Right ventricle myocardium inferior (tissue), 1 donor: ENCODE data around the gene IPO9. TPM values are rescaled to one million over a fixed set of nuclear protein-coding genes. Genes with fewer than 3 reads are reported as not detected.
"Not testable (repeated sequence)": the region's sequence is repeated elsewhere in the genome, so short reads cannot be mapped to it uniquely, and the experiment has no call there.

Experiments
- ATAC-seq: fragments of 200-7000 bp; cut with Tn5 transposase; one replicate; pipeline ENCODE4 v1.9.1; 2020; ENCODE audit warnings: mild to moderate bottlenecking, moderate library complexity
- DNase-seq: peaks from one replicate; pipeline ENCODE4 v3.0.0; 2021; ENCODE audit errors: missing footprints
- intact Hi-C: fragments of 100-400 bp; cut with DNase I; formaldehyde crosslinking; loops from one replicate; pipeline ENCODE4 v1.11.0; 2022
- total RNA-seq: library from RNA; stranded (reverse); fragmentation: NEBNext Ultra II Directional; extraction: Animal tissue kit (Norgen Biotek cat#: 25700); gene quantifications from one replicate; pipeline ENCODE4 v1.2.1, GENCODE V29; 2021
- donor health status: DM: no; HTN: yes; CAD: no; lungs with severe emphysema.

IPO9 gene
- total RNA-seq, 1 donor from 2014 or later: 22.6 TPM

- intact Hi-C loops: loop anchor here (1.0 to 5.0 kb wide), 3 partner anchors 61 to 226 kb away; partner anchors contain the start of genes GPR37L1 and TIMM17A
- peak; percentile 88 for ATAC-seq
Observed at GRCh38 chr1:201895913-201896807, 67.2 kb downstream of the IPO9 start.

GRCh38 chr1:201896951-201897391 lies 68.0 kb downstream of the IPO9 start:
- DNase-seq: no peak
- intact Hi-C loops: loop anchor here (1.0 to 5.0 kb wide), 3 partner anchors 60 to 225 kb away; partner anchors contain the start of genes GPR37L1 and TIMM17A
- ATAC-seq: peak; percentile 59

More at GRCh38 chr1:201895913-201896807, 67.2 kb downstream of the IPO9 start:
- peak; percentile 92 for DNase-seq

- intact Hi-C loops: loop anchor here (5.0 kb wide), 2 partner anchors 59 to 224 kb away; partner anchors contain the start of genes GPR37L1 and TIMM17A
- ATAC-seq (no peak), DNase-seq (no peak)
Observed at GRCh38 chr1:201898240-201898894, 69.4 kb downstream of the IPO9 start.

GRCh38 chr1:201898992-201899391 lies 70.0 kb downstream of the IPO9 start:
- ATAC-seq: no peak
- intact Hi-C loops: loop anchor here (5.0 kb wide), 2 partner anchors 58 to 223 kb away; partner anchors contain the start of genes GPR37L1 and TIMM17A
- DNase-seq: no peak

- DNase-seq (no peak), ATAC-seq (no peak)
- intact Hi-C loops: loop anchor here (5.0 kb wide), 2 partner anchors 57 to 222 kb away; partner anchors contain the start of genes GPR37L1 and TIMM17A
Observed at GRCh38 chr1:201899683-201900429, 70.9 kb downstream of the IPO9 start.

- ATAC-seq: no peak
- intact Hi-C loops: no loop called here
- DNase-seq: no peak
Observed at GRCh38 chr1:201900476-201900875, 71.5 kb downstream of the IPO9 start.

GRCh38 chr1:201901036-201901435 lies 72.1 kb downstream of the IPO9 start:
- intact Hi-C loops, DNase-seq, ATAC-seq: not testable (repeated sequence)

- intact Hi-C loops: no loop called here
- DNase-seq: no peak
- no peak for ATAC-seq
Observed at GRCh38 chr1:201902198-201902597, 73.2 kb downstream of the IPO9 start.

GRCh38 chr1:201903135-201903534 lies 74.2 kb downstream of the IPO9 start:
- no peak for DNase-seq
- ATAC-seq: peak; percentile 27
- intact Hi-C loops: no loop called here

- ATAC-seq: peak; percentile 61
- DNase-seq: no peak
- intact Hi-C loops: no loop called here
Observed at GRCh38 chr1:201904579-201904978, 75.6 kb downstream of the IPO9 start.

- DNase-seq (no peak), ATAC-seq (no peak)
- intact Hi-C loops: no loop called here
Observed at GRCh38 chr1:201905234-201905890, 76.4 kb downstream of the IPO9 start.

- ATAC-seq (no peak), DNase-seq (no peak)
- intact Hi-C loops: no loop called here
Observed at GRCh38 chr1:201906336-201906735, 77.4 kb downstream of the IPO9 start.

GRCh38 chr1:201907621-201908020 lies 78.7 kb downstream of the IPO9 start:
- intact Hi-C loops: no loop called here
- no peak for DNase-seq
- ATAC-seq: no peak

- no peak for DNase-seq
- intact Hi-C loops: no loop called here
- no peak for ATAC-seq
Observed at GRCh38 chr1:201911826-201912571, 83.0 kb downstream of the IPO9 start.

GRCh38 chr1:201912832-201913231 lies 83.9 kb downstream of the IPO9 start:
- intact Hi-C loops: no loop called here
- DNase-seq: no peak
- no peak for ATAC-seq

GRCh38 chr1:201914456-201915235 lies 85.7 kb downstream of the IPO9 start:
- intact Hi-C loops: no loop called here
- DNase-seq: no peak
- no peak for ATAC-seq
